Measurements from ENCODE around the gene CASP2. TPM values are rescaled to one million over a fixed set of nuclear protein-coding genes. Genes with fewer than 3 reads are reported as not detected.

The CASP2 gene
- total RNA-seq, 1 donor: 7.6 TPM

DNA sequence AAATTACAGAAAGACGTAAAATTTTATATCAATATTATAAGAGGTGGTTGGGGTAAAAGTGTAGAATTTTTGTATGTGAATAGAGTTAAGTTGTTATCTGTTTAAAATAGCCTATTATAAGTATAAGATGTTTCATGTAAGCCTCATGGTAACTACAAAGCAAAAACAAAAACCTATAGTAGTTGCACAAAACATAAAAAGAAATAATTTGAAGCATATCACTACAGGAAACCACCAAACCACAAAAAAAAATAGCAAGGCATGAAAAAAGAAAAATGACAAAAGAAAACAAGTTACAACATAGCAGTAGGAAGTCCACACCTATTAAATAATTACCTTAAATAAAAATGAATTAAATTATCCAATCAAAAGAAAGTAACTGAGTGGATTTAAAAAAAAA, 37.3 kb upstream of the CASP2 start:
- H3K4me2 ChIP-seq (ENCODE audit: insufficient read depth, low read length): no peak overlapping the region
- H3K79me2 ChIP-seq (ENCODE audit: insufficient read depth, low read length): no peaks in the 10 kb centered on the region
- H3K4me1 ChIP-seq (ENCODE audit: insufficient read depth, low read length): no peaks in the 10 kb centered on the region
- DNase-seq (ENCODE audit: insufficient read length, low spot score, missing footprints): no peak
- TF ChIP-seq, protein P1, sequence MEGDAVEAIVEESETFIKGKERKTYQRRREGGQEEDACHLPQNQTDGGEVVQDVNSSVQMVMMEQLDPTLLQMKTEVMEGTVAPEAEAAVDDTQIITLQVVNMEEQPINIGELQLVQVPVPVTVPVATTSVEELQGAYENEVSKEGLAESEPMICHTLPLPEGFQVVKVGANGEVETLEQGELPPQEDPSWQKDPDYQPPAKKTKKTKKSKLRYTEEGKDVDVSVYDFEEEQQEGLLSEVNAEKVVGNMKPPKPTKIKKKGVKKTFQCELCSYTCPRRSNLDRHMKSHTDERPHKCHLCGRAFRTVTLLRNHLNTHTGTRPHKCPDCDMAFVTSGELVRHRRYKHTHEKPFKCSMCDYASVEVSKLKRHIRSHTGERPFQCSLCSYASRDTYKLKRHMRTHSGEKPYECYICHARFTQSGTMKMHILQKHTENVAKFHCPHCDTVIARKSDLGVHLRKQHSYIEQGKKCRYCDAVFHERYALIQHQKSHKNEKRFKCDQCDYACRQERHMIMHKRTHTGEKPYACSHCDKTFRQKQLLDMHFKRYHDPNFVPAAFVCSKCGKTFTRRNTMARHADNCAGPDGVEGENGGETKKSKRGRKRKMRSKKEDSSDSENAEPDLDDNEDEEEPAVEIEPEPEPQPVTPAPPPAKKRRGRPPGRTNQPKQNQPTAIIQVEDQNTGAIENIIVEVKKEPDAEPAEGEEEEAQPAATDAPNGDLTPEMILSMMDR (IDR thresholded peaks at IDR 0.05; ENCODE audit: extremely low read depth, low read depth, low read length): no peak
- no peak overlapping the region for H3K4me3 ChIP-seq (ENCODE audit: insufficient read depth, low read length)
- no peak overlapping the region for H3K27ac ChIP-seq (ENCODE audit: low read depth, low read length)
- H2AFZ ChIP-seq (ENCODE audit: low read length): no peak overlapping the region
- H3K36me3 ChIP-seq (ENCODE audit: insufficient read depth, low read length): no peaks in the 10 kb centered on the region
- peaks cover 5% of the 10 kb centered on the region for H3K27me3 ChIP-seq (ENCODE audit: insufficient read depth, low read length)
- no peaks in the 10 kb centered on the region for H3K9me3 ChIP-seq (ENCODE audit: low read depth, low read length)
- no peaks in the 10 kb centered on the region for H4K20me1 ChIP-seq (ENCODE audit: insufficient read depth, low read length)

DNA sequence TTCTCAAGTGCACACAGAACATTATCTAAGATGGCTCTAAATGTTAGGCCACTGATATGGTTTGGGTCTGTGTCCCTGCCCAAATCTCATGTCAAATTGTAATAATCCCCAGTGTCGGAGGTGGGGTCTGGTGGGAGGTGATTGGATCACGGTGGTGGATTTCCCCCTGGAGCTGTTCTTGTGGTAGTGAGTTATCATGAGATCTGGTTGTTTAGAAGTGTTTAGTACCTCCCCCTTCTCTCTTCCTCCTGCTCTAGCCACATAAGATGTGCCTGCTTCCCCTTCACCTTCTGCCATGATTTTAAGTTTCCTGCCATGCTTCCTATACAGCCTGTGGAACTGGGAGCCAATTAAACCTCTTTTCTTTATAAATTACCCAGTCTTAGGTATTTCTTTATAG, 36.1 kb upstream of the CASP2 start:
- no peaks in the 10 kb centered on the region for H3K36me3 ChIP-seq (ENCODE audit: insufficient read depth, low read length)
- no peaks in the 10 kb centered on the region for H3K27me3 ChIP-seq (ENCODE audit: insufficient read depth, low read length)
- no peaks in the 10 kb centered on the region for H4K20me1 ChIP-seq (ENCODE audit: insufficient read depth, low read length)
- H3K9me3 ChIP-seq (ENCODE audit: low read depth, low read length): no peaks in the 10 kb centered on the region
- no peak overlapping the region for H2AFZ ChIP-seq (ENCODE audit: low read length)
- no peak for DNase-seq (ENCODE audit: insufficient read length, low spot score, missing footprints)
- H3K27ac ChIP-seq (ENCODE audit: low read depth, low read length): no peak overlapping the region
- H3K4me1 ChIP-seq (ENCODE audit: insufficient read depth, low read length): no peaks in the 10 kb centered on the region
- no peak overlapping the region for H3K4me2 ChIP-seq (ENCODE audit: insufficient read depth, low read length)
- H3K79me2 ChIP-seq (ENCODE audit: insufficient read depth, low read length): no peaks in the 10 kb centered on the region
- H3K4me3 ChIP-seq (ENCODE audit: insufficient read depth, low read length): no peak overlapping the region
- TF ChIP-seq, protein P1 (IDR thresholded peaks at IDR 0.05; ENCODE audit: extremely low read depth, low read depth, low read length): no peak

DNA sequence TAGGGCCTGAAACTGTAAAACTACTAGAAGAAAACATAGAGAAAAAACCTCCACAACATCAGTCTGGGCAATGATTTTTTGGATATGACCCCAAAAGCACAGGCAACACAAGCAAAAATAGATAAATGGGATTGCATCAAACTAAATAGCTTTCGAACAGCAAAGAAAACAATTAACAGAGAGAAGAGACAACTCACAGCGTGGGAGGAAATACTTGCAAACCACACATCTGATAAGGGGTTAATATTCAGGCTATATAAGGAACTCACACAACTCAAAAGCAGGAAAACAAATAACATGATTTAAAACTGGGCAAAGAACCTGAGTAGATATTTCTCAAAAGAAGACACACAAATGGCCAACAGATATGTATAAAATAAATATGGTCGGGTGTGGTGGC, 32.6 kb upstream of the CASP2 start:
- no peak overlapping the region for H3K27ac ChIP-seq (ENCODE audit: low read depth, low read length)
- no peaks in the 10 kb centered on the region for H3K27me3 ChIP-seq (ENCODE audit: insufficient read depth, low read length)
- no peak overlapping the region for H3K4me2 ChIP-seq (ENCODE audit: insufficient read depth, low read length)
- no peaks in the 10 kb centered on the region for H3K9me3 ChIP-seq (ENCODE audit: low read depth, low read length)
- no peaks in the 10 kb centered on the region for H3K4me1 ChIP-seq (ENCODE audit: insufficient read depth, low read length)
- no peaks in the 10 kb centered on the region for H3K36me3 ChIP-seq (ENCODE audit: insufficient read depth, low read length)
- H2AFZ ChIP-seq (ENCODE audit: low read length): no peak overlapping the region
- no peaks in the 10 kb centered on the region for H3K79me2 ChIP-seq (ENCODE audit: insufficient read depth, low read length)
- no peak for DNase-seq (ENCODE audit: insufficient read length, low spot score, missing footprints)
- no peaks in the 10 kb centered on the region for H4K20me1 ChIP-seq (ENCODE audit: insufficient read depth, low read length)
- no peak overlapping the region for H3K4me3 ChIP-seq (ENCODE audit: insufficient read depth, low read length)
- TF ChIP-seq, protein P1 (IDR thresholded peaks at IDR 0.05; ENCODE audit: extremely low read depth, low read depth, low read length): no peak

DNA sequence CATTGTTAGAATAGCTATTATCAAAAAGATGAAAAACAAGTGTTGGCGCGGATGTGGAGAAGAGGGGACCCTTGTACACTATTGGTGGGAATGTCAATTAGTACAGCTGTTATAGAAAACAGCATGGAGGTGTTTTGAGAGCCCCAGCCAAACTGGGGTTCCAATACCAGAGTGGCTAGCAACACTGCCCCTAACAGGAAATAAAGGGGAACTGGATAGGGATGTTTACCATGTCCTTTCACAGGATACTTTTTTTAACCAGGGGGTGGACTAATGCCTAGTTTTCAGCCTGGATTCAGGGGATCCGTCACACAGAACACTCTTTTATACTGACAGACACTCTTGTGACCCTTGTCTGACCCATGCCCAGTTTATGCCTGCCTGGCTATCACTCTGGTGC, 31.8 kb upstream of the CASP2 start:
- Histone ChIP-seq H2AFZ (ENCODE audit: low read length) (no peak overlapping the region), H3K27me3 (ENCODE audit: insufficient read depth, low read length) (no peaks in the 10 kb centered on the region), H3K4me1 (ENCODE audit: insufficient read depth, low read length) (no peaks in the 10 kb centered on the region), H4K20me1 (ENCODE audit: insufficient read depth, low read length) (no peaks in the 10 kb centered on the region), H3K4me2 (ENCODE audit: insufficient read depth, low read length) (no peak overlapping the region), H3K79me2 (ENCODE audit: insufficient read depth, low read length) (no peaks in the 10 kb centered on the region), H3K4me3 (ENCODE audit: insufficient read depth, low read length) (no peak overlapping the region), H3K36me3 (ENCODE audit: insufficient read depth, low read length) (no peaks in the 10 kb centered on the region), H3K9me3 (ENCODE audit: low read depth, low read length) (no peaks in the 10 kb centered on the region), H3K27ac (ENCODE audit: low read depth, low read length) (no peak overlapping the region)
- TF ChIP-seq, protein P1 (IDR thresholded peaks at IDR 0.05; ENCODE audit: extremely low read depth, low read depth, low read length): peak; percentile 16
- no peak for DNase-seq (ENCODE audit: insufficient read length, low spot score, missing footprints)
